GM12872 (cell line): ENCODE data around the gene PRSS50.

Source experiments
- CTCF ChIP-seq: IDR thresholded peaks from 3 replicates; pipeline ENCODE4 v1.5.1; 2011; ENCODE audit warnings: low read depth, mild to moderate bottlenecking, low read length, moderate library complexity; ENCODE audit not compliant: insufficient read depth

The PRSS50 gene

GRCh38 chr3:46664188-46664970 lies 53.3 kb downstream of the PRSS50 start:
- TF ChIP-seq CTCF = no peak

DNA sequence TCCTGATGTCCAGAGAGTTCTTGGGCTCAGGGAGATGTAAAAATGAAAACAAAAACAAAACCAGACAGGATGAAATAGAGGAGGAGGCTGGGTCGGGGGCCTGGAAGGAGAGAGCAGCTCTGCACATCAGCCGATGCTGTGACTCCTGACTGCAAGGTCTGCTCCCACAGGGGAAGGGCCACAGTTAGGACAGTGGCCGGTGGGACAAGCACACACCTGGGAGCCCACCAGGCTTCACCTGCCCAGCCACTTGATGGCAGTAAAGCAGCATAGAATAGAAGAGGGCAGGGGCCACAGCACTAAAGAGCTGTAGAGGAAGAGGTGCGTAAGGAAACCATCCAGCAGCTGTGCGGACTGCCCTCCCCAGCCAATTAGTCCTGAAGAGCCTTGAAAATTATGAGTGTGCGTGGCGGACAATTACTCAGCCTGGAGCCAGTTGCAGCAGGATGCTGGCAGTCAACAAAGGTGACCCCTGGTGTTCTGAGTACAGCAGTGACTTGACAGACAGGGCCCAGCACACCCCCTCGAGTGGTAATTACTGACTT lies 54.0 kb downstream of the PRSS50 start:
- TF ChIP-seq CTCF = no peak

DNA sequence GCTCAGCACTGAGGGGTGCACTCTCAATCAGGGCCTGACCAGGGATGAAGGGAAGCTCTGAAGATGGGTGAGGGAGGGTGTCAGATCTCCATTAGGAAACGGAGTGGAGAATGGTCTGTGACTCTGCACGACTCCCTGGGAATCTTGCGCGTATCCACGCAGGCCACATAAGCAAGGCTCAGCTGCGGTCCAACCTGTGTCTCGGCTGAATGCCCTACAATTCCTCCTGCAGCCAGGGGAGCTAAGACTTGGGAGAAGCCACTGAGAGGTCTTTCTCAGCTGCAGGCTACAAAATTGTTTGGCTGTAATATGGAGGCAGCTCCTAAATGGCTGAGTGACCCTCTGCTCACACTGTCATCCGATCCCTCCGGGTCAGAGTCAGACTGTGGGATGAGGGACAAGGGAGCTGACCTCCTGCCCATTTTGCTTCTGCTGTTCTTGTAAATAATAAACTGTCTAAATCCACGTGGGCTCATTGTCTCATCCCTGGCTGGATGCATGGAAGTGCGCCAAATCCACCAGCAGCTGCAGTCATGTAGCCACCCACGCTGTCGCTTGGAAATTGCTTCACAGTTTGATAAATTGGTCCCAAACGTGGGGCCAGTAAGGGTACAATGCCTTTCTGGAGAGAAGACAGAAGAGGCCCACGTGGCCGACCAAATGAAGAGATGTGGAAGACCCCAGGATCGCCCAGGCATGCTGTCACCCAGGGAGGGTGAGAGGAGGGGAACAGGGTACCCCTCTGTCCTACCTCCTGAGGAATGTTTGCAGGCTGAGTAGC lies 54.7 kb downstream of the PRSS50 start:
- TF ChIP-seq CTCF = no peak
